Suppressor macrophage treated with lipopolysaccharide for 4 hours (primary cell): ENCODE data around the gene CNOT1.
A peak's percentile ranks its signal among the peaks of the same experiment; 100 is the strongest.

Experiments used
- DNase-seq: peaks from one replicate; pipeline ENCODE4 v3.0.0-alpha.2; 2020

CNOT1 gene

DNA sequence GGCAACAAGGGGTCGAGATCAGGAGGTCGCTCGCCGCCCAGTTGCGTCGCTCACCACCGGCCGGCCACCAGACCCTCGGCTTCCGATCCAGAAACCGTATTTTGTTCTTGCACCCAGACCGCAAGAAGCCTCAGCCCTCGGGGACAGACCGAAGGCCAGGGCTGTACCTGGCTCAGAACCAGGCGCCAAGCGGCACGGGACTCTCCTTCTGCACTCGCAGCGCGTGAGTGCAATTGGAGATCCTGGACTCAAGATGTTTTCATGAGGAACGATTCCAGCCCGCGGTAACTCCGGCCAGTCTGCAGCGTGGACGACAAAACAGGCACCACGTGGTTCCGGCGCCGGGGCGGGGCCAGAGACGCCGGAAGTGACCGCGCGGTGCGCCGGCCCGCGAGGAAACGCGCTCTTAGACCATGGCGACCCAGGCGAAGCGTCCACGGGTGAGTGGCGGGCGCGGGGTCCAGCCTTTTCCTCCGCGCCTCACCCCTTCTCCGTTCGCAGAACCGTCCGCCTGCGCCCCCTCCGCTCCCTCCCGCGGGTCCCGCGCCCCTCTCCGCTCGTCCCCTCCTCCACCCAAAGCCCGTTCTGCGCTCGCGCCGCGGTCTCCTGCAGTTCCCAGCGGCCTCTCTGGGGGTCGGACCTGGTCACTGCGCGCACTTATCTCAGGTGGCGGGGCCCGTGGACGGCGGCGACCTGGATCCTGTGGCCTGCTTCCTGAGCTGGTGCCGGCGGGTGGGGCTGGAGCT is 114.3 kb downstream of the CNOT1 start, which contains the start of gene SETD6:
SETD6 (plus strand) TSS at position 393 of the 746 bp plus-strand sequence; CDS start at position 414, 21 bp downstream.
- DNase-seq: peak; percentile 87

DNA sequence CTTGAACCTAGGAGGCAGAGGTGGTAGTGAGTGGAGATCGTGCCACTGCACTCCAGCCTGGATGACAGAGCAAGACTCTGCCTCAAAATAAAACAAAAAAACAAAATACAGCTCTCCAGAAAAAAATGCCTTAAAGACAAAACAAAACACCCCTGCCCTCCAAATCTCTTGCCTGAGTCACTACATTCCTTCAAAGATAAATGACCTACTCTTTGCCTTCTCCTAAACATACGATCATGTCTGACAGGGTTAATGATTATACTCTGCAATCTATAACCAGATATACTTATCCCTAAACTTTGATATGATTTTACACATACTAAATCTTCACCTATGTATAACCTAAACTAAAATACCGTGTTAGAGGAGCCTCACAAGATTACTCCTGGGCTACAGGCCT is 115.8 kb downstream of the CNOT1 start:
- DNase-seq: no peak

DNA sequence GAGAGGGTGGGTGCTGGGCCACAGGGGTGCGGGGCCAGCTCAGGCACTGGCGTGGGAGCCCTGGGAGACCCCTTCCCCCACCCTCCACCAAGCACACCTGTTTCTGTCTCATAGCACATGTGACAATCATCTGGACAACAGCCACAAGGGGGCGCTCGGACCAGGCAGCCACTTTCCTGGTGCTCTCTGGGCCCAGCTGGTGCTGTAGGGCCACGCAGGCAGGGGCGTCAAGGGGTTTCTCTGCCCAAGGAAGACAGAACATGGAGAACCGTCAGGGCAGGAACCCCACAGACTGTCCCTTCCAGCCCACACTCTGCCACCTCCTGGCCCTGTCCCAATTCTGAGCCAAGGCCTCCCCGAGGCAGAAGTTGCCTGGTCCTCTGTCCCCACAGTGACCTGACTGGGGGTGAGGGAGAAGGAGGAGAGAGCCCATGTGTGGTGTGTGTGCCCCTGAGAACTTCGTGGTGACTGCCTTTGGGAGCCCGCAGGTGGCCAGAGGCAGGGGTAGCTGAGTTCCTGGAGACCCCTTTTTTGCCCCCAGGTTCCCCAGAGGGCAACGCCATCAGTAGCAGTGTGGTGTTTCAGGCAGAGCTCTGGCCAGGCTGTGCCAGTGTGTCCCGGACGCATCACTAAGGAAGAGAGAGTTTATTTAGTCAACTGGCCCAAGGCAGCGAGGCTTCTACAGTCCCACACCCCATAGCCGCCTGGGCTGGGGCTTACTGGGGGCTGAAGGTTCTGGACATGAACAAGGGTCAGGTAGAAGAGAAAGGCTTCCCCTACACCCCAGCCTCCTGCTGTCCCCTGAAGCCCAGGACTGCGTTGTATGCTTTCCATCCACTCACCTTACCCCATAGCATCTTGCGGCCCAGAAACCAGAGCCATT is 117.5 kb downstream of the CNOT1 start:
- peak; percentile 81 for DNase-seq

DNA sequence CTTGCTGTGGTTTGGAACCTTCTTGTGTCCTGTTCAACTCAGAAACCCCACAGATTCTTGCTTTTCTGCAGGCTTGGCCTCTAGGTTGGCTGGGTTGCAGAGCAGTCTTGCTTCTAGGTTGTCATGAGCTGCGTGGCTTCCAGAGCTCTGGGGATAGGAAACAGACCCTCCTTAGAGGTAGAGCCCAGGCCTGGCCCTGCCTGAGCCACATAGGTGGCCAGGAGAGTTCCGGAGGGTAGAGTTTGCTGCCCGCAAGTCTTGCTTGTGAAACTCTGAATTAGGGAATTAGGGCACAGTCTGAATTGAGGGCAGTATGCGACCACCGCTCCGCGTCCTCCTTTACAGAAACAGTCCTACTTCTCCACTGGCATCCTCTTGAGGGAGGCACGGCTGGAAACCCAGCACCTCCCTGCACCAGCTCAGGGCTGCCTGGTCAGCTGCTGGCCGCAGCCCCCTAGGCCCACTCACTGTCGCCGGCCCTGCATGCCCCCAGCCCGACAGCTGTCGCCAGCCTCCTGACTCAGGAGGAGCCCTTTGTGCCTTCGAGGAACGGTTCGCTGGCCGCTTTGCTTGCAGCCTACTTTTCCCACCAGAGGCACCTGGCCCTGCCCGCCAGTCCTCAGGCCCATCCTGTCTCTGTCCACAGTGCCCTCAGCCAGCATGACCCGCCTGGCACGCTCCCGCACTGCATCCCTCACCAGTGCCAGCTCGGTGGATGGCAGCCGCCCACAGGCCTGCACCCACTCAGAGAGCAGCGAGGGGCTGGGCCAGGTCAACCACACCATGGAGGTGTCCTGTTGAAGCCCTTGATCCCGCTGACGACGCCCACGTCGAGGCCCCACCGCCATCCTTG is 118.6 kb downstream of the CNOT1 start:
- DNase-seq: no peak

GRCh38 chr16:58510097-58510775 is 119.4 kb downstream of the CNOT1 start:
- DNase-seq: no peak

GRCh38 chr16:58509256-58510096 is 120.2 kb downstream of the CNOT1 start:
- DNase-seq: no peak

DNA sequence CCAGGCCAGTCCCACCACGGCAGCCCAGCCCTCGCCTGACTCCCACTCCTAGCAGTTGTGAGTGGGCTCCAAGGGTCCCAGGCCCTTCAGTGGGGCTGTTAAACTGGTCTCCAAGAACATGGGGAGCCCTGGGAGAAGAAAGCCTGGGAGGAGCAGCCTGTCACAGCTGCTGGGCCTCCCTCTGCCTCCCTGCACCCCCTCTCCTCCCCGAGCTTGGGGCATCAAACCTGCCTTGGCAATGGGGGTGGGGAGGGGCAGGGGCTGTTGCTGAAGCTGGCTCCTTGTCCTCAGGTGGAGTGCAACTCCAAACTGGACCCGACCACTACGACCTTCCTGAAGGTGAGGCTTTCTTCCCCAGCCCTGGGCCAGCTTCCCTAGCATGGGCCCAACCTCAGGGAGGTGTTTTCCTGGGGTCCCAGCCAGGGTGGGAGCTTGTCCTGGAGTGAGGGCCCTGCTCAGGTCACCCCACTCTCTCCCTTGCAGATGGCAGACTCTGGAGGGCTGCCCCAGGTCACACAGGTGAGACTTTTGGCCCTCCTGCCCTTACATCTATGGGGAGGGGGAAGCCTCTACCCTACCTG is 120.9 kb downstream of the CNOT1 start:
- no peak for DNase-seq

GRCh38 chr16:58507963-58508670 is 121.5 kb downstream of the CNOT1 start:
- no peak for DNase-seq

GRCh38 chr16:58507195-58507962 is 122.2 kb downstream of the CNOT1 start:
- DNase-seq: no peak

DNA sequence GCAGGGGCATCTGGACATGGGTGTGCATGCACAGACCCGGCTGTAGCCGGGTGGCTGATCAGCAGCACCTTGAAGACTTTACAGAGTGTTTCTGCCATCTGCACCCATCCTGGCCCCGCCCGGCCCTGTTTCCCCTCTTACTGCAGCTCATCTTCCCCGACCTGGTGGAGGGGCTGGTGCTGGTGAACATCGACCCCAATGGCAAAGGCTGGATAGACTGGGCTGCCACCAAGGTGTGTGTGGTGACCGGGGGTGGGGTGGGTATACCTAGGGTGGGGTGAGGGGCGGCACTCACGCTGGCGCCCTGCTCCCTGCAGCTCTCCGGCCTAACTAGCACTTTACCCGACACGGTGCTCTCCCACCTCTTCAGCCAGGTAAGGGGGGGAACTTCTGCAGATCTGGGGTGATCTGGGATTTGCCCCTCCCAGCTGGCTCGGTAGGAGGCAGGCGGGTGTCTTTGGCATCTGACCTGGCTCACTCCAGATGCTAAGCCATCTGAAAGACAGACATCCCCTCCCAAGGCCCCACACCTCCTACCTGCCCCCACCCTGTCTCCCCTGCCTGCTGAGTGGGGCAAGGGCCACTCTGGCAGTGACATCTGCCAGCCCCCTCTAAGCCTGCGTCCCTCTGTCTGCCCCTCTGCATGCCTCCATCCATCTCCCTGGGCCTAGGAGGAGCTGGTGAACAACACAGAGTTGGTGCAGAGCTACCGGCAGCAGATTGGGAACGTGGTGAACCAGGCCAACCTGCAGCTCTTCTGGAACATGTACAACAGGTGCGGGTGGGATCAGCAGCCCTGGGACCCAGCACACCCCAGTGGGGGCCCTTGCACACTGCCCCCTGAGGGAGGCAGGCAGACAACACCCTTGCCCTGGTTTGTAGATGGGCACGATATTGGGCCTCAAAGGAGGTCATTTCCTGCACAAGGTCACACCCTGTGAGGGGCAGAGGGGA is 123.1 kb downstream of the CNOT1 start:
- no peak for DNase-seq

DNA sequence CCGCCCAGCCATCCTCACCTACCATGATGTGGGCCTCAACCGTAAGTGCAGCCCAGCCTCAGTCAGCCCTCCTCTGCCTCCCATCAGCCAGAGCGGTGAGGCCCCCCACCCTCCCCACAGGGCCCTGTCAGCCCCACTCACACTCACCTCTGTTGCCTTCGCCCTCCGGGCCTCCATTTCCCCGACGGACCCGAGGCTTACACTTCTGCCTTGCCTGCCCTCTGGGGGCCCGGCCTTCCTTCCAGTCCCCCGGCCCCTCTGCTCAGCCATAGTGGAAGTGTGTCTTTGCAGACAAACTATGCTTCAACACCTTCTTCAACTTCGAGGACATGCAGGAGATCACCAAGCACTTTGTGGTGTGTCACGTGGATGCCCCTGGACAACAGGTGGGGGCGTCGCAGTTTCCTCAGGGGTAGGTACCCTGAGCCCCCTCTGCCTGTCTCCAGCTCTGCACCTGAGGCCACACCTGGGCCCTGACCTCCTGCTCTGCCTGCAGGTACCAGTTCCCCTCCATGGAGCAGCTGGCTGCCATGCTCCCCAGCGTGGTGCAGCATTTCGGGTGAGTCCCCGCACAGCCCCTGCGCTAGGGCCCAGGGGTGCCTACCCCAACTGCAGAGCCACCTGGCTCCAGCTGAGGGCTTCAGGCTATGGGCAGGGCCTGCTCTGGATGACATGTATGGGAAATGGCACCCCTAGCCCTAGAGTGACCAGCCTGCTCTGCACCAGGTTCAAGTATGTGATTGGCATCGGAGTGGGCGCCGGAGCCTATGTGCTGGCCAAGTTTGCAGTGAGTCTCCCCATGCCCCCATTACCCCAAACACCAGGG is 125.5 kb downstream of the CNOT1 start:
- no peak for DNase-seq

DNA sequence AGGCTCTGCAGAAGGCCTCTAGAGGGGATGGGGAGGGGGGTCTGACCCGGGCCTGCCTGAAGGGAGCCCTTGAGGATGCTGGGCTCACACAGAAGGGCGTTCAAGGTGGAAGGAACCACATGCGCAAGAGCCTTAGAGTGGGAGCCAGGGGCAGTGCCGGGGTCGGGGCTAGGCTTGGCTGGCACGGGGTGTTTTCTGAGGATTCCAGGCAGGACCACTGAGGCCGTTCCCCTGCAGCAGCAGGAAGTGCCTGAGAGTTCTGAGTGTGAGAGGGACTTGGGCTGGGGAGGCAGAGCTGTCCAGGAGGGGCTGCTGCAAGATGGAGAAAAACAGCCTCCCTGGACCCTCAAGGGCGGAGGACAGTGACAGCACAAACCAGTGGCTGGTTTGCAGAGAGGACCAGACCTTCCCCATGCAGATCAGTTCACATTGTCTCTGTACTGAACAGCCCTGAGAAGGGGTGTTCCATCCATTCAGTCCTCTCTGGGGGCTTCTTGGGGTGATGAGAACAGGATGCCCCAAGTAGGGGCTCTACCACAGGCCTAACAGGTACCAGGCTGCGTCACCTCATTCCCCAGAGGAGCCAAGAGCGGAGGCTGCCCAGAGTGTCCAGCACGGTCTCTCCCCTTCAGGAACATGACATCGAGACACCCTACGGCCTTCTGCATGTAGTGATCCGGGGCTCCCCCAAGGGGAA is 126.3 kb downstream of the CNOT1 start:
- no peak for DNase-seq

GRCh38 chr16:58502217-58502921 is 127.3 kb downstream of the CNOT1 start:
- DNase-seq: no peak

GRCh38 chr16:58501242-58502131 is 128.1 kb downstream of the CNOT1 start:
- no peak for DNase-seq
